ENCODE measurements around the gene FBLN2.

- TF ChIP-seq MAFK (IDR thresholded peaks at IDR 0.05; ENCODE audit: low read depth, low read length) (no peak), POLR2A (IDR thresholded peaks at IDR 0.05; ENCODE audit: low read depth, low read length) (no peak), USF2 (IDR thresholded peaks at IDR 0.05; ENCODE audit: low read depth, low read length) (no peak), CTCF (conservative IDR thresholded peaks at IDR 0.05; ENCODE audit: low read depth, low read length) (no peak), RAD21 (IDR thresholded peaks at IDR 0.05; ENCODE audit: low read length) (no peak), FOS (IDR thresholded peaks at IDR 0.05; ENCODE audit: low read depth, low read length) (no peak), CEBPB (IDR thresholded peaks at IDR 0.05; ENCODE audit: low read depth, low read length) (no peak), MXI1 (IDR thresholded peaks at IDR 0.05; ENCODE audit: borderline replicate concordance, low read depth, low read length) (no peak), SMC3 (IDR thresholded peaks at IDR 0.05; ENCODE audit: low read depth, low read length) (no peak), RFX5 (IDR thresholded peaks at IDR 0.05; ENCODE audit: low read depth, low read length) (no peak)
Observed at GRCh38 chr3:13574798-13575451, 26.0 kb downstream of the FBLN2 start.

Data from IMR-90 (cell line).